Parathyroid adenoma (tissue), 2 donors: Measurements from ENCODE around the gene SLC44A2.

Experiments
- H2AFZ ChIP-seq: fragments of 300-600 bp; sonication (generic); one replicate; pipeline ENCODE4 v1.7.0; 2017; ENCODE audit warnings: antibody characterized with exemption, mild to moderate bottlenecking
- H3K27ac ChIP-seq: fragments of 300-600 bp; sonication (generic); one replicate; pipeline ENCODE4 v1.7.0; 2017
- H3K27me3 ChIP-seq: fragments of 300-600 bp; sonication (generic); one replicate; pipeline ENCODE4 v1.7.0; 2017; ENCODE audit warnings: low read length; ENCODE audit not compliant: control insufficient read depth, insufficient read depth
- H3K36me3 ChIP-seq: fragments of 300-600 bp; sonication (generic); one replicate; pipeline ENCODE4 v1.7.0; 2017; ENCODE audit warnings: low read length; ENCODE audit not compliant: control insufficient read depth, insufficient read depth
- H3K4me1 ChIP-seq: fragments of 300-600 bp; sonication (generic); one replicate; pipeline ENCODE4 v1.7.0; 2017; ENCODE audit warnings: control low read depth
- H3K4me2 ChIP-seq: fragments of 300-600 bp; sonication (generic); one replicate; pipeline ENCODE4 v1.7.0; 2017; ENCODE audit warnings: low read length
- H3K4me3 ChIP-seq: fragments of 300-600 bp; sonication (generic); one replicate; pipeline ENCODE4 v1.7.0; 2017; ENCODE audit warnings: low read depth, low read length
- H3K79me2 ChIP-seq: fragments of 300-600 bp; sonication (generic); one replicate; pipeline ENCODE4 v1.7.0; 2017; ENCODE audit warnings: control low read depth
- H3K9ac ChIP-seq: fragments of 300-600 bp; sonication (generic); one replicate; pipeline ENCODE4 v1.7.0; 2017; ENCODE audit warnings: mild to moderate bottlenecking
- H3K9me3 ChIP-seq: fragments of 300-600 bp; sonication (generic); one replicate; pipeline ENCODE4 v1.7.0; 2017; ENCODE audit warnings: low read length; ENCODE audit not compliant: control insufficient read depth
- CTCF ChIP-seq: fragments of 300-600 bp; sonication (generic); IDR thresholded peaks from one replicate; pipeline ENCODE4 v1.7.0; 2017; ENCODE audit warnings: antibody characterized with exemption, mild to moderate bottlenecking
- donor health status: primary hyperparathyroidism.

The SLC44A2 gene

GRCh38 chr19:10625003-10625761 is at the start of gene SLC44A2:
Gene SLC44A2, plus strand, starts transcription at chr19:10625553. Its CDS starts 81 bp downstream, at chr19:10625634.
- H3K9ac ChIP-seq = peak within 1 kb of the TSS; percentile 57
- no peaks in the 10 kb centered on the region for H3K27me3 ChIP-seq
- peak within 1 kb of the TSS; percentile 63 for H3K4me3 ChIP-seq
- H3K4me2 ChIP-seq = peak within 1 kb of the TSS; percentile 94
- TF ChIP-seq CTCF = no peak
- H3K9me3 ChIP-seq = no peaks in the 10 kb centered on the region
- H3K4me1 ChIP-seq = peaks cover 12% of the 10 kb centered on the region
- H3K27ac ChIP-seq = peak within 1 kb of the TSS; percentile 66
- H3K79me2 ChIP-seq = no peaks in the 10 kb centered on the region
- H2AFZ ChIP-seq = peak within 1 kb of the TSS; percentile 91
- H3K36me3 ChIP-seq = no peaks in the 10 kb centered on the region

- Histone ChIP-seq H3K4me1 (no peaks in the 10 kb centered on the region), H3K9ac (no peak overlapping the region), H3K79me2 (no peaks in the 10 kb centered on the region), H3K27ac (no peak overlapping the region), H3K36me3 (no peaks in the 10 kb centered on the region), H3K4me2 (no peak overlapping the region), H3K27me3 (no peaks in the 10 kb centered on the region), H2AFZ (no peak overlapping the region), H3K4me3 (no peak overlapping the region), H3K9me3 (no peaks in the 10 kb centered on the region)
- no peak for TF ChIP-seq CTCF
Observed at GRCh38 chr19:10577951-10578350, 47.4 kb upstream of the SLC44A2 start.

GRCh38 chr19:10580979-10581631 is 44.2 kb upstream of the SLC44A2 start:
- H3K79me2 ChIP-seq = no peaks in the 10 kb centered on the region
- no peaks in the 10 kb centered on the region for H3K27me3 ChIP-seq
- no peak overlapping the region for H3K9ac ChIP-seq
- H3K4me3 ChIP-seq = no peak overlapping the region
- no peak overlapping the region for H3K27ac ChIP-seq
- H3K36me3 ChIP-seq = no peaks in the 10 kb centered on the region
- no peak overlapping the region for H3K4me2 ChIP-seq
- peak; percentile 99 for TF ChIP-seq CTCF
- peak overlapping the region; percentile 6 for H2AFZ ChIP-seq
- no peaks in the 10 kb centered on the region for H3K4me1 ChIP-seq
- H3K9me3 ChIP-seq = no peaks in the 10 kb centered on the region

DNA sequence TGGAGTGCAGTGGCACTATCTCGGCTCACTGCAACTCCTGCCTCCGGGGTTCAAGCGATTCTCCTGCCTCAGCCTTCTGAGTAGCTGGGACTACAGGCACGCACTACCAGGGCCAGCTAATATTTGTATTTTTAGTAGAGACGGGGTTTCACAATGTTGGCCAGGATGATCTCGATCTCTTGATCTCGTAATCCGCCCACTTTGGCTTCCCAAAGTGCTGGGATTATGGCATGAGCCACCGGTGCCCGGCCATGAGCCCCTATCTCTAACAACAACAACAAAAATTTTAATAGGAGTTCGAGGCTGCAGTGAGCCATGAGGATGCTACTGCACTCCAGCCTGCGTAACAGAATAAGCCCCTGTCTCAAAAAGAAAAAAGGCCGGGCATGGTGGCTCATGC is 43.3 kb upstream of the SLC44A2 start:
- Histone ChIP-seq H3K27me3 (no peaks in the 10 kb centered on the region), H3K4me1 (no peaks in the 10 kb centered on the region), H3K9me3 (no peaks in the 10 kb centered on the region), H2AFZ (no peak overlapping the region), H3K4me3 (no peak overlapping the region), H3K4me2 (no peak overlapping the region), H3K79me2 (no peaks in the 10 kb centered on the region), H3K36me3 (no peaks in the 10 kb centered on the region), H3K27ac (no peak overlapping the region), H3K9ac (no peak overlapping the region)
- TF ChIP-seq CTCF = no peak
